Neuronal stem cell (in vitro differentiated cells): Measurements from ENCODE around the gene HERC4.
"Not testable (repeated sequence)": the region's sequence is repeated elsewhere in the genome, so short reads cannot be mapped to it uniquely, and the experiment has no call there.

Experiments
- DNase-seq: peaks from one replicate; pipeline ENCODE4 v3.0.0-alpha.2; 2013; ENCODE audit warnings: low spot score
- H2AFZ ChIP-seq: one replicate; pipeline ENCODE4 v1.6.1; 2013; ENCODE audit warnings: mild to moderate bottlenecking, low read length, inconsistent platforms
- H2AK5ac ChIP-seq: 2 replicates; pipeline ENCODE4 v1.6.1; 2013; ENCODE audit warnings: low read depth, mild to moderate bottlenecking, inconsistent platforms, low read length, moderate library complexity, mixed read lengths
- H2BK120ac ChIP-seq: 2 replicates; pipeline ENCODE4 v1.6.1; 2013; ENCODE audit warnings: low read depth, mild to moderate bottlenecking, inconsistent platforms, low read length, moderate library complexity, mixed read lengths
- H2BK12ac ChIP-seq: one replicate; pipeline ENCODE4 v1.6.1; 2013; ENCODE audit warnings: low read length, inconsistent platforms
- H2BK15ac ChIP-seq: 2 replicates; pipeline ENCODE4 v1.6.1; 2013; ENCODE audit warnings: mild to moderate bottlenecking, low read length, inconsistent platforms, mixed read lengths
- H2BK5ac ChIP-seq: one replicate; pipeline ENCODE4 v1.6.1; 2013; ENCODE audit warnings: inconsistent platforms, mild to moderate bottlenecking, low read length, moderate library complexity
- H3K14ac ChIP-seq: one replicate; pipeline ENCODE4 v1.6.1; 2013; ENCODE audit warnings: low read length, inconsistent platforms
- H3K18ac ChIP-seq: 2 replicates; pipeline ENCODE4 v1.6.1; 2013; ENCODE audit warnings: low read length, inconsistent platforms
- H3K23ac ChIP-seq: 2 replicates; pipeline ENCODE4 v1.6.1; 2013; ENCODE audit warnings: low read depth, mild to moderate bottlenecking, mixed read lengths, low read length, inconsistent platforms; ENCODE audit not compliant: poor library complexity
- H3K27ac ChIP-seq: replicated peaks from 3 replicates; pipeline ENCODE4 v1.5.1; 2013; ENCODE audit warnings: low read length, inconsistent platforms
- H3K27me3 ChIP-seq, 3 experiments: 2 replicates each; pipeline ENCODE4 v1.6.1; 2013; ENCODE audit warnings: low read length in 3 of 3, mild to moderate bottlenecking in 2 of 3, inconsistent platforms in 1 of 3, low read depth in 1 of 3, mixed read lengths in 1 of 3, moderate library complexity in 1 of 3; ENCODE audit not compliant: control insufficient read depth in 3 of 3, insufficient read depth in 3 of 3
- H3K36me3 ChIP-seq, 2 donors: replicated peaks in 1 of 2; 2 replicates each; pipeline ENCODE4 v1.6.1; 2013; ENCODE audit warnings: low read length in 2 of 2; ENCODE audit not compliant: control insufficient read depth in 2 of 2, insufficient read depth in 2 of 2
- H3K4ac ChIP-seq: 2 replicates; pipeline ENCODE4 v1.6.1; 2013; ENCODE audit warnings: inconsistent platforms, mild to moderate bottlenecking, low read length, moderate library complexity
- H3K4me1 ChIP-seq, 2 donors: 1 replicate in 1 of 2; 2 replicates in 1 of 2; pipeline ENCODE4 v1.6.1; 2013; ENCODE audit warnings: low read length in 2 of 2, low read depth in 1 of 2; ENCODE audit not compliant: control insufficient read depth in 2 of 2, insufficient read depth in 1 of 2
- H3K4me2 ChIP-seq: one replicate; pipeline ENCODE4 v1.6.1; 2013; ENCODE audit warnings: mild to moderate bottlenecking, low read length, inconsistent platforms; ENCODE audit not compliant: insufficient read depth, poor library complexity, severe bottlenecking
- H3K4me3 ChIP-seq, 2 donors: 2 replicates each; pipeline ENCODE4 v1.5.1; 2013; ENCODE audit warnings: low read length in 2 of 2, mild to moderate bottlenecking in 2 of 2, inconsistent platforms in 1 of 2, moderate library complexity in 1 of 2
- H3K79me1 ChIP-seq: one replicate; pipeline ENCODE4 v1.6.1; 2013; ENCODE audit warnings: low read depth, mild to moderate bottlenecking, inconsistent platforms, low read length, moderate library complexity
- H3K9ac ChIP-seq: one replicate; pipeline ENCODE4 v1.6.1; 2013; ENCODE audit warnings: mild to moderate bottlenecking, low read depth, low read length, inconsistent platforms; ENCODE audit not compliant: poor library complexity
- H3K9me3 ChIP-seq, 2 donors: replicated peaks in 1 of 2; 2 replicates each; pipeline versions ENCODE3 to v1.6.1; 2013; ENCODE audit warnings: low read length in 2 of 2, mild to moderate bottlenecking in 2 of 2, inconsistent platforms in 1 of 2, low read depth in 1 of 2, mixed read lengths in 1 of 2, moderate library complexity in 1 of 2; ENCODE audit not compliant: control insufficient read depth in 2 of 2, insufficient read depth in 1 of 2
- H4K8ac ChIP-seq: one replicate; pipeline ENCODE4 v1.6.1; 2013; ENCODE audit warnings: low read depth, mild to moderate bottlenecking, inconsistent platforms, low read length, moderate library complexity
- H4K91ac ChIP-seq: one replicate; pipeline ENCODE4 v1.6.1; 2013; ENCODE audit warnings: low read length, low read depth, mild to moderate bottlenecking, inconsistent platforms; ENCODE audit not compliant: poor library complexity
- WGBS, 2 donors: extraction: QIAGEN DNeasy Blood & Tissue Kit; methylation state at CpG; one replicate each; pipeline ENCODE4 v1.1.7; 2013; ENCODE audit warnings: missing lambda C conversion rate in 2 of 2, mixed read lengths in 1 of 2; ENCODE audit not compliant: insufficient read length in 2 of 2, insufficient replicate concordance in 1 of 2; ENCODE audit errors: extremely low coverage in 2 of 2; 5-methylcytosine and 5-hydroxymethylcytosine counted together

The HERC4 gene

DNA sequence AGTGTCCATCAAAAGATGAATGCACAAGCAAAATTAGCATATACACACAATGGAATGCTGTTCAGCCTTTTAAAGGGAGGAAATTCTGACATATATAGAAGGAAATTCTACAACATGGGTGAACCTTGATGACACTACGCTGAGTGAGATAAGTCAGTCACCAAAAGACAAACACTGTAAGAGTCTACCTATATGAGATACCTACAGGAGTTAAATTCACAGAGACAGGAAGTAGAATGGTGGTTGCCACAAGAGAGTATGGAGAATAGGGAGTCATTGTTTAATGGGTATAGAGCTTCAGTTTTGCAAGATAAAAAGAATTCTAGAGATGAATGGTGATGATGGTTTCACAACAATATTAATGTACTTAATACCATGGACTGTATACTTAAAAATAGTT lies 51.8 kb downstream of the HERC4 start:
- Histone ChIP-seq H2BK5ac (no peak overlapping the region), H3K14ac (no peak overlapping the region), H3K18ac (no peak overlapping the region), H3K9me3 (peaks cover 3 to 23% of the 10 kb centered on the region in 2 donors), H2AFZ (no peak overlapping the region), H3K79me1 (no peaks in the 10 kb centered on the region), H3K4ac (no peak overlapping the region), H3K23ac (no peak overlapping the region), H3K36me3 (peaks cover 2 to 64% of the 10 kb centered on the region in 2 donors), H2BK120ac (no peak overlapping the region), H3K4me1 (no peaks in the 10 kb centered on the region), H3K9ac (no peak overlapping the region), H2AK5ac (no peak overlapping the region), H4K91ac (no peak overlapping the region), H2BK12ac (no peak overlapping the region), H3K4me3 (no peak overlapping the region), H2BK15ac (no peak overlapping the region), H3K4me2 (no peak overlapping the region), H3K27ac (no peak overlapping the region), H4K8ac (no peak overlapping the region), H3K27me3 (no peaks in the 10 kb centered on the region)
- no CpG with 5 or more reads among the region's 1 CpG for WGBS, 2 donors
- no peak for DNase-seq

DNA sequence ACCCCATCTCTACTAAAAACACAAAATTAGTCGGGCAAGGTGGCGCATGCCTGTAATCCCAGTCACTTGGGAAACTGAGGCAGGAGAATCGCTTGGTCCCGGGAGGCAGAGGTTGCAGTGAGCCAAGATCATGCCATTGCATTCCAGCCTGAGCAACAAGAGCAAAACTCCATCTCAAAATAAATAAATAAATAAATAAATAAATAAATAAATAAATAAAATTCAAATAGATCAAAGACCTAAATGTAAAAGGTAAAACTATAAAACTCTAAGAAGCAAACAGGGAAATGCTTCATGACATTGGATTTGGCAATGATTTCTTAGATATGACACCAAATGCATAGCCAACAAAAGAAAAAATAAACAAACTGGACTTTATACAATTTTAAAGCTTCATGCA lies 52.8 kb downstream of the HERC4 start:
- peaks cover 3 to 23% of the 10 kb centered on the region in 2 donors for H3K9me3 ChIP-seq
- WGBS, 2 donors = no CpG with 5 or more reads among the region's 4 CpGs
- not testable (repeated sequence) for DNase-seq, H3K14ac ChIP-seq, H2BK120ac ChIP-seq, H3K4me2 ChIP-seq, H2BK15ac ChIP-seq, H4K91ac ChIP-seq, H2BK12ac ChIP-seq, H2AFZ ChIP-seq, H3K23ac ChIP-seq, H3K9ac ChIP-seq, H3K4ac ChIP-seq, H3K79me1 ChIP-seq, H4K8ac ChIP-seq, H3K4me3 ChIP-seq, H3K27ac ChIP-seq, H2AK5ac ChIP-seq, H2BK5ac ChIP-seq, H3K4me1 ChIP-seq, H3K18ac ChIP-seq, H3K27me3 ChIP-seq
- peaks cover 2 to 57% of the 10 kb centered on the region in 2 donors for H3K36me3 ChIP-seq

DNA sequence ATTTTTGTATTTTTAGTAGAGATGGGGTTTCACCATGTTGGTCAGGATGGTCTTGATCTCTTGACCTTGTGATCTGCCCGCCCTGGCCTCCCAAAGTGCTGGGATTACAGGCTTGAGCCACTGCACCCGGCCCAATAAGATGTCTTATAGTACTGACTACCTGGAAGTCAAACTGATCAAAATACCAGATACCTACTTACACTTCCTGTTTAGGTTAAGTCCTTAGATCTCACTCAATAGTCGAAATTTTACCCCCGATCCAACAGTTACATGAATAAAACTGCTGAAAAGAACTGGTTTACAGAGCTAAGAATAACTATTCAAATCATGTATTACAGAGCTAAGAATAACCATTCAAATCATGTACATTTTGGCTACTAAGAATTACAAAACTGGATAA lies 58.6 kb downstream of the HERC4 start:
- H3K14ac ChIP-seq, H3K27ac ChIP-seq, H3K23ac ChIP-seq, H3K4me1 ChIP-seq, H3K18ac ChIP-seq, H2BK120ac ChIP-seq, H2BK12ac ChIP-seq, H3K9ac ChIP-seq, H3K79me1 ChIP-seq, H2BK15ac ChIP-seq, H3K4me2 ChIP-seq, H4K91ac ChIP-seq, H4K8ac ChIP-seq, H3K4ac ChIP-seq, H2BK5ac ChIP-seq, DNase-seq, H3K27me3 ChIP-seq, H2AK5ac ChIP-seq, H2AFZ ChIP-seq, H3K4me3 ChIP-seq: not testable (repeated sequence)
- Histone ChIP-seq H3K36me3 (peaks cover 6 to 39% of the 10 kb centered on the region in 2 donors), H3K9me3 (peaks cover 3 to 13% of the 10 kb centered on the region in 2 donors)
- no CpG with 5 or more reads among the region's 4 CpGs for WGBS, 2 donors

DNA sequence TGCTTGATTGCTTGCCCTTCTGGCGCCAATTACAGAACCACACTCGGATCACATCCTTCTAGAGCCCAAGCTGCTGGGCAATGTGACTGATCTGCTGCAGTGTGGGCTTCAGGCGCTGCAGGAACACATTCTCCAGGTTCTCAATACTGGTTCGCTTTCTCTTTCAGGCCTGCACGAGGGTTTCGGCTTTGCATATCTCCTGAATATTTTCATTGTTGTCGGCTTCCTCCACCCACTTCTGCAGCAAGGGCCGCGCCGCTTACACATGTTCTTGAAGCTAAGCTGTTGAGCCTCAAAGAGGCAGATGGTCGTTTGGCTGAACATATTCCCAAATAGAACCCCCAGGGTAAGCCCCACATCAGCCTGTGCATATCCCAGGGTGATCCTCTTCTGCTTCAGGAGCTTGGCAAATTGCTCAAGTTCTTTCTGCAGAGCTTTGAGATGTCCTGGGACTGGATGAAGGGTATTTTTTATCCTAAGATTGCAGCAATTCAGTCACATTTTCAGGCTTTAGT lies 64.6 kb downstream of the HERC4 start:
- Histone ChIP-seq H3K4me1 (no peaks in the 10 kb centered on the region), H3K79me1 (no peaks in the 10 kb centered on the region), H3K9ac (no peak overlapping the region), H3K4ac (no peak overlapping the region), H3K4me2 (no peak overlapping the region), H3K9me3 (peaks cover 0 to 9% of the 10 kb centered on the region in 2 donors), H3K27me3 (no peaks in the 10 kb centered on the region), H3K36me3 (peaks cover 3 to 48% of the 10 kb centered on the region in 2 donors), H3K27ac (no peak overlapping the region), H2BK15ac (no peak overlapping the region), H2BK12ac (no peak overlapping the region), H2BK5ac (no peak overlapping the region), H4K91ac (no peak overlapping the region), H3K23ac (no peak overlapping the region), H2AFZ (no peak overlapping the region), H4K8ac (no peak overlapping the region), H2AK5ac (no peak overlapping the region), H2BK120ac (no peak overlapping the region), H3K4me3 (no peak overlapping the region), H3K18ac (no peak overlapping the region), H3K14ac (no peak overlapping the region)
- no peak for DNase-seq
- WGBS, 2 donors = no CpG with 5 or more reads among the region's 11 CpGs
